ENCODE results near the gene PFKFB1. TPM values are rescaled to one million over a fixed set of nuclear protein-coding genes. Genes with fewer than 3 reads are reported as not detected.

Gene PFKFB1
- total and polyA plus RNA-seq, 11 donors = 0.11 to 1.2 (median 0.24) TPM; not detected in 3

- no peaks in the 10 kb centered on the region for H3K4me1 ChIP-seq
- H3K4me3 ChIP-seq = no peak within 1 kb of the TSS
- TF ChIP-seq CTCF (IDR thresholded peaks at IDR 0.05) (no peak), POLR2A (IDR thresholded peaks at IDR 0.05) (no peak)
- no peak within 1 kb of the TSS for H3K27ac ChIP-seq
- H3K36me3 ChIP-seq = no peaks in the 10 kb centered on the region
- ATAC-seq (no peak), DNase-seq (no peak)
- intact Hi-C loops (cut with DNase I) = no loop called here
- peaks cover 0 to 8% (median 0%) of the 10 kb centered on the region in 9 donors for H3K27me3 ChIP-seq
- 55 to 70% (median 63%) methylated on average over 7 of the region's 7 CpGs for WGBS, 4 donors
- peaks cover 0 to 5% (median 0%) of the 10 kb centered on the region in 12 donors for H3K9me3 ChIP-seq
Measured at GRCh38 chrX:55030271-55031205, 36.5 kb upstream of the PFKFB1 start, which contains the start of gene ALAS2. ALAS2 (minus strand) TSS chrX:55030977; CDS start chrX:55026000, 4,977 bp downstream.

DNA sequence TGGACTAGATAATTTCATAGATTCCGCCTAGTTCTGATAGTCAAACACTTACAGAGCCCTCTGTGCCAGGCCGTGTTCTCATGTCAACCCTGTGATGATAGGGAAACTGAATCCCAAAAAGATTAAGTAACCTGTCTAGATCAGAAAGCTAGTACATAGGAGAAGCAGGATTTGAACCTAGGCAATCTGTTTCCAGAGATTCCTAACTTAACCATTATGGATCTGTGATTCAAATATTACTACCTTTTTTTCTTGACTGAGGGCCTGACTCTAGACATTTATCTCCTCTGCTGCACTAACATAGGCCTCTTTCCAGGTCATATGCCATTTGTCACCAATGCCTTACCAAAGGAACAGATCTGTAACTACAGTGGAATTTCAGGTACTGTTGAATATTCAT, 35.3 kb upstream of the PFKFB1 start:
- H3K9me3 ChIP-seq = no peaks in the 10 kb centered on the region
- no peak overlapping the region for H3K4me3 ChIP-seq
- no peak overlapping the region for H3K27ac ChIP-seq
- intact Hi-C loops (cut with DNase I) = no loop called here
- TF ChIP-seq POLR2A (IDR thresholded peaks at IDR 0.05) (no peak), CTCF (IDR thresholded peaks at IDR 0.05) (no peak)
- H3K36me3 ChIP-seq = no peaks in the 10 kb centered on the region
- H3K4me1 ChIP-seq = no peaks in the 10 kb centered on the region
- H3K27me3 ChIP-seq = peaks cover 0 to 8% (median 0%) of the 10 kb centered on the region in 9 donors
- ATAC-seq = no peak
- DNase-seq = no peak
- WGBS, 4 donors = 54 to 84% (median 74%) methylated on average over 2 of the region's 2 CpGs

GRCh38 chrX:55028611-55029010, 34.6 kb upstream of the PFKFB1 start:
- no peaks in the 10 kb centered on the region for H3K9me3 ChIP-seq
- no peak overlapping the region for H3K4me3 ChIP-seq
- DNase-seq = no peak
- H3K4me1 ChIP-seq = no peaks in the 10 kb centered on the region
- intact Hi-C loops (cut with DNase I) = no loop called here
- H3K27me3 ChIP-seq = peaks cover 0 to 8% (median 0%) of the 10 kb centered on the region in 9 donors
- TF ChIP-seq POLR2A (IDR thresholded peaks at IDR 0.05) (no peak), CTCF (IDR thresholded peaks at IDR 0.05) (no peak)
- no peak overlapping the region for H3K27ac ChIP-seq
- no peak for ATAC-seq
- no peaks in the 10 kb centered on the region for H3K36me3 ChIP-seq

GRCh38 chrX:55028040-55028439, 34.1 kb upstream of the PFKFB1 start:
- Histone ChIP-seq H3K36me3 (no peaks in the 10 kb centered on the region), H3K27ac (no peak overlapping the region), H3K4me3 (no peak overlapping the region), H3K9me3 (no peaks in the 10 kb centered on the region), H3K4me1 (no peaks in the 10 kb centered on the region), H3K27me3 (peaks cover 0 to 8% (median 0%) of the 10 kb centered on the region in 9 donors)
- DNase-seq (no peak), ATAC-seq (no peak)
- 65 to 72% (median 68%) methylated on average over 4 of the region's 4 CpGs for WGBS, 4 donors
- intact Hi-C loops (cut with DNase I) = no loop called here
- TF ChIP-seq POLR2A (IDR thresholded peaks at IDR 0.05) (no peak), CTCF (IDR thresholded peaks at IDR 0.05) (no peak)
